ENCODE measurements around the gene ALKBH4. TPM values are rescaled to one million over a fixed set of nuclear protein-coding genes. Genes with fewer than 3 reads are reported as not detected.

ALKBH4 gene
- total and polyA plus RNA-seq, 2 donors from 2014 or later = 14.0 to 15.4 TPM

DNA sequence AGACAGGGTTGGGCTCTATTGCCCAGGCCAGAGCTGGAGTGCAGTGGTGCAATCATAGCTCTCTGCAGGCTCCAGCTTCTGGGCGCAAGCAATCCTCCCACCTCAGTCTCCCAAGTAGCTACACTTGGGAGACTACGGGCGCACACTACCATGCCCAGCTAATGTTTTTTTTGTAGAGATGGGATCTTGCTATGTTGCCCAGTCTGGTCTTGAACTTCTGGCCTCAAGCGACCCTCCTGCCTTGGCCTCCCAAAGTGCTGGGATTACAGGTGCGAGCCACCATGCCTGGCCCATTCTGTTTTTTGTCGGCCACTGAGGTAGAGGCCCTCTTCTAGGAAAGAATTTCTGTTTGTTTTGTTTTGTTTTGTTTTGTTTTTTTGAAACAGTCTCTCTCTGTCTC, 12.2 kb downstream of the ALKBH4 start:
- intact Hi-C loops (cut with DNase I) = no loop called here
- no peak for FAIRE-seq
- Histone ChIP-seq H3K9me3 (ENCODE audit: control insufficient read depth in 2 of 3, insufficient read depth in 1 of 3, low read length in 3 of 3) (no peaks in the 10 kb centered on the region), H3K9ac (ENCODE audit: low read length in 3 of 3) (no peak overlapping the region), H3K27ac (ENCODE audit: low read depth in 2 of 2, low read length in 2 of 2) (no peak overlapping the region), H3K4me1 (ENCODE audit: control insufficient read depth in 2 of 3, insufficient read depth in 2 of 3, low read depth in 1 of 3, low read length in 3 of 3) (peaks cover 0 to 2% (median 0%) of the 10 kb centered on the region in 3 donors), H3K27me3 (ENCODE audit: control insufficient read depth, insufficient read depth, low read length) (no peaks in the 10 kb centered on the region), H3K4me3 (ENCODE audit: low read length in 3 of 3) (no peak overlapping the region), H3K36me3 (ENCODE audit: control insufficient read depth in 2 of 3, insufficient read depth in 3 of 3, low read length in 3 of 3) (peaks cover 0 to 2% (median 0%) of the 10 kb centered on the region in 3 donors)
- TF ChIP-seq, protein P1, sequence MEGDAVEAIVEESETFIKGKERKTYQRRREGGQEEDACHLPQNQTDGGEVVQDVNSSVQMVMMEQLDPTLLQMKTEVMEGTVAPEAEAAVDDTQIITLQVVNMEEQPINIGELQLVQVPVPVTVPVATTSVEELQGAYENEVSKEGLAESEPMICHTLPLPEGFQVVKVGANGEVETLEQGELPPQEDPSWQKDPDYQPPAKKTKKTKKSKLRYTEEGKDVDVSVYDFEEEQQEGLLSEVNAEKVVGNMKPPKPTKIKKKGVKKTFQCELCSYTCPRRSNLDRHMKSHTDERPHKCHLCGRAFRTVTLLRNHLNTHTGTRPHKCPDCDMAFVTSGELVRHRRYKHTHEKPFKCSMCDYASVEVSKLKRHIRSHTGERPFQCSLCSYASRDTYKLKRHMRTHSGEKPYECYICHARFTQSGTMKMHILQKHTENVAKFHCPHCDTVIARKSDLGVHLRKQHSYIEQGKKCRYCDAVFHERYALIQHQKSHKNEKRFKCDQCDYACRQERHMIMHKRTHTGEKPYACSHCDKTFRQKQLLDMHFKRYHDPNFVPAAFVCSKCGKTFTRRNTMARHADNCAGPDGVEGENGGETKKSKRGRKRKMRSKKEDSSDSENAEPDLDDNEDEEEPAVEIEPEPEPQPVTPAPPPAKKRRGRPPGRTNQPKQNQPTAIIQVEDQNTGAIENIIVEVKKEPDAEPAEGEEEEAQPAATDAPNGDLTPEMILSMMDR (IDR thresholded peaks at IDR 0.05; ENCODE audit: borderline replicate concordance, extremely low read depth, insufficient read depth) = no peak
- no peak for DNase-seq

DNA sequence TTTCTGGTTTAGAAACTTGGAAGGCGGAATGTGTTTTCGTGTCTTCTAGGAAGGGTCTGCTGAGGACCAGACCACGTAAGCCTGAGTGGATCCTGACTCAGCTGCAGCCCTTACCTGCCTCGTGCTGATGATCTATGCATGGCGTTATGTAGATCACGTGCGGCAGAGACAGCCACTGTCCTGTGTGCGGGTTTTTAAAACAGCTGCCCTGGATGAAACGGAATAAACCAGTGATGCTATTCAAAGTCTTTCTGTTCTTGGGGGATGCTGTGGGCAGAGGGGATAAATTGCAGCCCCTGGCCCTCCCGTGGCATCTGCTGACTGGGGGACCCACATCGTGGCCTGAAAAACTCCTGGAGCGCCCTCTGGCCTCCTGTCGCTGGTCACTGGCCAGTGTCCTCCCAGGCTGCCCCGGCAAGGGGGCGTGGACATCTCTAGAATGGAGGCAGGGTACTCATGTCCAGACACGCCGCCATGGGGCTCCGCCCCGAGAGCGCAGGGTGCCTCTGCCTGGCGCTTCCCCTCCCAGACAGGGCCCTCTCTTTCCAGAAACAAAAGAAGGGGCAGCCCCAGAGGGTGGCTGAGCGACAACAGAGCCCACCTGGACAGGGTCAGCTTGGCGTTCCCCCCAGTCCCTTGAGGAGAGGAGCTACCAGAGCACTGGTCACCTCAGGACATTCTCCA, 13.2 kb downstream of the ALKBH4 start:
- H3K4me3 ChIP-seq (ENCODE audit: low read length in 3 of 3) = no peak overlapping the region
- TF ChIP-seq, protein P1 (IDR thresholded peaks at IDR 0.05; ENCODE audit: borderline replicate concordance, extremely low read depth, insufficient read depth) = no peak
- H3K36me3 ChIP-seq (ENCODE audit: control insufficient read depth in 2 of 3, insufficient read depth in 3 of 3, low read length in 3 of 3) = peaks cover 0 to 5% (median 0%) of the 10 kb centered on the region in 3 donors
- H3K9ac ChIP-seq (ENCODE audit: low read length in 3 of 3) = no peak overlapping the region
- peaks cover 0 to 2% (median 0%) of the 10 kb centered on the region in 3 donors for H3K4me1 ChIP-seq (ENCODE audit: control insufficient read depth in 2 of 3, insufficient read depth in 2 of 3, low read depth in 1 of 3, low read length in 3 of 3)
- no peaks in the 10 kb centered on the region for H3K9me3 ChIP-seq (ENCODE audit: control insufficient read depth in 2 of 3, insufficient read depth in 1 of 3, low read length in 3 of 3)
- FAIRE-seq (no peak), DNase-seq (peak in 2 of 5 donors; percentile 33 to 57)
- H3K27me3 ChIP-seq (ENCODE audit: control insufficient read depth, insufficient read depth, low read length) = no peaks in the 10 kb centered on the region
- intact Hi-C loops (cut with DNase I) = no loop called here
- no peak overlapping the region for H3K27ac ChIP-seq (ENCODE audit: low read depth in 2 of 2, low read length in 2 of 2)

DNA sequence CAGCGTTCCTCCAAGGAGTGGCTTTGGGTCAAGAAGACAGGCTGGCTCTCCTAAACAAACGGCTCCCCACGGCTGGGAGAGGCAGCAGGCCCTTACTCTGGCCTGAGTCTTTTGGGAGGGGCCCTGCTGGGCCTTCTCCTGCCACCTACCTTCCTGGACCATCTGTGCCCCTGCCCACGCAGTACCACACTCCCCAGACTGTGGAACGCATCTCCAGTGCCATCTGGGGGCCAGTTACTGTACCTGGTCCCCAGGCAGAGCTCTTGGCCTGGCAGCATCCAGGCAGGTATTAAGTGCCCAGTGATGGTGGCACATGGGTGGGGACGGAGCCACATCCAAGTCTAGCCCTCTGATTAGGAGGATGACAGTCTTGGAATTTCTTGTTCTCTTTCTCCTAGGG, 14.4 kb downstream of the ALKBH4 start:
- H3K9me3 ChIP-seq (ENCODE audit: control insufficient read depth in 2 of 3, insufficient read depth in 1 of 3, low read length in 3 of 3) = no peaks in the 10 kb centered on the region
- no peak overlapping the region for H3K27ac ChIP-seq (ENCODE audit: low read depth in 2 of 2, low read length in 2 of 2)
- no peak overlapping the region for H3K4me3 ChIP-seq (ENCODE audit: low read length in 3 of 3)
- TF ChIP-seq, protein P1 (IDR thresholded peaks at IDR 0.05; ENCODE audit: borderline replicate concordance, extremely low read depth, insufficient read depth) = peak; percentile 22
- no peak for DNase-seq
- peaks cover 0 to 7% (median 0%) of the 10 kb centered on the region in 3 donors for H3K36me3 ChIP-seq (ENCODE audit: control insufficient read depth in 2 of 3, insufficient read depth in 3 of 3, low read length in 3 of 3)
- intact Hi-C loops (cut with DNase I) = no loop called here
- no peak overlapping the region for H3K9ac ChIP-seq (ENCODE audit: low read length in 3 of 3)
- H3K4me1 ChIP-seq (ENCODE audit: control insufficient read depth in 2 of 3, insufficient read depth in 2 of 3, low read depth in 1 of 3, low read length in 3 of 3) = peaks cover 0 to 2% (median 0%) of the 10 kb centered on the region in 3 donors
- H3K27me3 ChIP-seq (ENCODE audit: control insufficient read depth, insufficient read depth, low read length) = no peaks in the 10 kb centered on the region
- no peak for FAIRE-seq

Measured in kidney (tissue), 14 donors.